GM23248 (cell line): ENCODE measurements around the gene SIGLEC15. TPM values are rescaled to one million over a fixed set of nuclear protein-coding genes. Genes with fewer than 3 reads are reported as not detected.
A peak's percentile ranks its signal among the peaks of the same experiment; 100 is the strongest.

Source experiments
- DNase-seq: peaks from one replicate; pipeline ENCODE4 v3.0.0-alpha.2; 2015
- H2AFZ ChIP-seq: fragments of 200-600 bp; sonication (generic); 2 replicates; pipeline ENCODE4 v1.6.1; 2016; ENCODE audit warnings: antibody characterized with exemption
- H3F3A ChIP-seq: fragments of 200-600 bp; sonication (generic); 2 replicates; pipeline ENCODE4 v1.6.1; 2016; ENCODE audit warnings: mild to moderate bottlenecking, antibody characterized with exemption, mixed run types; ENCODE audit not compliant: insufficient read depth
- H3K27ac ChIP-seq: fragments of 200-600 bp; sonication (generic); 2 replicates; pipeline ENCODE4 v1.5.1; 2016; ENCODE audit warnings: mild to moderate bottlenecking
- H3K27me3 ChIP-seq: fragments of 200-600 bp; sonication (generic); replicated peaks from 2 replicates; pipeline ENCODE4 v1.6.1; 2016; ENCODE audit warnings: mild to moderate bottlenecking; ENCODE audit not compliant: insufficient read depth
- H3K36me3 ChIP-seq: fragments of 200-600 bp; sonication (generic); 2 replicates; pipeline ENCODE4 v1.6.1; 2016; ENCODE audit warnings: low read depth, mild to moderate bottlenecking
- H3K4me1 ChIP-seq: fragments of 200-600 bp; sonication (generic); 2 replicates; pipeline ENCODE4 v1.6.1; 2016; ENCODE audit warnings: mild to moderate bottlenecking; ENCODE audit not compliant: insufficient read depth
- H3K4me2 ChIP-seq: fragments of 200-600 bp; sonication (generic); one replicate; pipeline ENCODE4 v1.6.1; 2016; ENCODE audit warnings: mild to moderate bottlenecking; ENCODE audit not compliant: unreplicated experiment
- H3K4me3 ChIP-seq: fragments of 200-600 bp; sonication (generic); 2 replicates; pipeline ENCODE4 v1.5.1; 2016; ENCODE audit warnings: mild to moderate bottlenecking
- H3K79me2 ChIP-seq: fragments of 200-600 bp; sonication (generic); 2 replicates; pipeline ENCODE4 v1.6.1; 2016; ENCODE audit warnings: mild to moderate bottlenecking; ENCODE audit not compliant: insufficient read depth
- H3K9ac ChIP-seq: fragments of 200-600 bp; sonication (generic); 2 replicates; pipeline ENCODE4 v1.6.1; 2016; ENCODE audit warnings: mild to moderate bottlenecking
- H3K9me2 ChIP-seq: fragments of 200-600 bp; sonication (generic); 2 replicates; pipeline ENCODE4 v1.6.1; 2016; ENCODE audit warnings: mixed run types, mild to moderate bottlenecking, moderate library complexity; ENCODE audit not compliant: insufficient read depth
- H3K9me3 ChIP-seq: fragments of 200-600 bp; sonication (generic); one replicate; pipeline ENCODE4 v1.6.1; 2017; ENCODE audit warnings: low read depth
- H4K20me1 ChIP-seq: fragments of 200-600 bp; sonication (generic); 2 replicates; pipeline ENCODE4 v1.6.0; 2016; ENCODE audit not compliant: insufficient read depth
- EZH2 ChIP-seq: fragments of 200-600 bp; sonication (generic); IDR thresholded peaks from 2 replicates; pipeline ENCODE4 v1.6.1; 2018; ENCODE audit warnings: antibody characterized with exemption, mild to moderate bottlenecking; ENCODE audit not compliant: insufficient read depth, poor library complexity, severe bottlenecking
- EZH2phosphoT487 ChIP-seq: fragments of 200-600 bp; sonication (generic); IDR thresholded peaks from 2 replicates; pipeline ENCODE4 v1.6.1; 2018; ENCODE audit warnings: antibody characterized with exemption, moderate library complexity, mild to moderate bottlenecking, low read depth; ENCODE audit not compliant: insufficient read depth
- WGBS, 2 experiments: methylation state at CpG; one replicate each; pipeline ENCODE4 v1.1.6; 2015 to 2017; ENCODE audit warnings: low lambda C conversion rate in 2 of 2, low coverage in 1 of 2; ENCODE audit errors: missing lambda C conversion rate in 2 of 2; 5-methylcytosine and 5-hydroxymethylcytosine counted together
- in situ Hi-C: fragments of 300-500 bp; cut with MboI; formaldehyde crosslinking; loops from 2 replicates; pipeline ENCODE4 v1.15.0; 2020
- polyA plus RNA-seq: library from polyadenylated mRNA; unstranded; fragments of >200 nt; fragmentation: Nextera tagmentation; extraction: Ambion mirVana; gene quantifications from 2 replicates; pipeline ENCODE4 v1.2.1, GENCODE V29; 2016
- total RNA-seq: library from RNA; depleted of rRNA; stranded (reverse); fragments of >200 nt; shearing (Covaris generic); gene quantifications from 2 replicates; pipeline ENCODE4 v1.2.3, GENCODE V29; 2014

Gene SIGLEC15
- total and polyA plus RNA-seq, 2 experiments from 2014 or later: 0.22 to 0.69 TPM

DNA sequence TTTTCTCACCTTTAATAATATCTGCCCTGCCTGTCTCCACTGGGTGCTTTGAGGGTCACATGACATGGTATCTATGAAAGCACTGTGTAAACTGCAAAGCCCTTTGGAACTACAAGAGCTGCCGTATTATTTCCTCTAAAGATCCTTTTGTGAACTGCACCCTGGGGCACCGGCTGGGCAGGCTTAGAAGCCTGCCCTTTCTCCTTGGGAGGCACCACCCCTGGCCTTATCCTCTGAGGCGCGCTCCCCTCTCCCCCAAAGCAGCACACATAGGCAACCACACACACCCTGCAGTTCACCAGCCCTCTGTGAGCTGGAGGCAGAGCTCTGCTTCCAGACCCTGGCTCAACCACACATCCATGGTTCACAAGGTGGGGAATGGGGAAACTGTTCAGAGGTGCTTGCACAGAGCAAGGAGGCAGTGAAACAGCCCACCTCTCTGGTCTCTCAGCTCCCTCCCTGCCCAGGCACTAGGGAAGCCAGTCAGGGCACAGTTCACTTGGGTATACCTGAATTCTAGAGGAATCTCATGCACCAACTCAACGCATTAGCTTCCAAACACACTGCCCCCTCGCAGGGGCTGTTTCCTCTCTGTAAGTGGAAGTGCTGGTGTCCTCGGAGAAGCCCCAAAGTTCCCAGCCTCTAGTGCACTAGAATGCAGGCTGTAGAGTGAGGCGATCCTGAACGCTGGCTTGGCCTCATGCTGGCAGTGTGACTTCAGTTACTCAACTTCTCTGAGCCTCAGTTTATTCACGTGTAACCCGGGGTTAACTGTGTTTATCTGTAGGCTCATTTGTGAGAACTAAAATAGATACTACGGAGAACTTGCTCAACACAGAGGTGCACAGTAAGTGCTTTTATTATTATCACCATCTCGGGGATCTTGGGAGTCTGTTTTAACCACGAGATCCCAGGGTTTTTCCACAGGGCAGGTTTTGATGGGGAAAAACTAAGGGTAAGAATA lies 11.0 kb downstream of the SIGLEC15 start:
- DNase-seq: no peak
- no peaks in the 10 kb centered on the region for H3K36me3 ChIP-seq

DNA sequence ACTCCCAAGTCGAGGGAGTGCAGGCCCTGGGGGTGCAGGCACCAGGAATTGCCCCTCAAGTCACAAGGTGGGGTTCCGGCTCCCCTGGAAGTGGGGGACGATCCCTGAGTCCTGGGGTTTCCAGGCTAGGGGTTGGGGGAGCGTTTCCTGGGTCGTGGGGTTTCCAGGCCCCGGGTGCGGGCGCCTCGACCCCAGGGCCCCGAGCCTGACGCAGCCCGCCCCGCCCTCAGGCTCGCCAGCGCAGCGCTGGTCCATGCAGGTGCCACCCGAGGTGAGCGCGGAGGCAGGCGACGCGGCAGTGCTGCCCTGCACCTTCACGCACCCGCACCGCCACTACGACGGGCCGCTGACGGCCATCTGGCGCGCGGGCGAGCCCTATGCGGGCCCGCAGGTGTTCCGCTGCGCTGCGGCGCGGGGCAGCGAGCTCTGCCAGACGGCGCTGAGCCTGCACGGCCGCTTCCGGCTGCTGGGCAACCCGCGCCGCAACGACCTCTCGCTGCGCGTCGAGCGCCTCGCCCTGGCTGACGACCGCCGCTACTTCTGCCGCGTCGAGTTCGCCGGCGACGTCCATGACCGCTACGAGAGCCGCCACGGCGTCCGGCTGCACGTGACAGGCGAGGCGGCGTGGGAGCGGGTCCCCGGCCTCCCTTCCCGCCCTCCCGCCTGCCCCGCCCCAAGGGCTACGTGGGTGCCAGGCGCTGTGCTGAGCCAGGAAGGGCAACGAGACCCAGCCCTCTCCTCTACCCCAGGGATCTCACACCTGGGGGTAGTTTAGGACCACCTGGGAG lies 12.0 kb downstream of the SIGLEC15 start:
- Histone ChIP-seq H4K20me1 (no peaks in the 10 kb centered on the region), H3K27ac (no peak overlapping the region), H3K9ac (no peak overlapping the region), H2AFZ (peak overlapping the region; percentile 41), H3K79me2 (no peaks in the 10 kb centered on the region), H3K4me1 (no peaks in the 10 kb centered on the region; the same call in 1 of the 2 replicates), H3K9me3 (no peaks in the 10 kb centered on the region), H3K36me3 (no peaks in the 10 kb centered on the region), H3K9me2 (no peaks in the 10 kb centered on the region), H3K4me2 (peak overlapping the region; percentile 57), H3F3A (0 out of 2 replicates have a peak, but pooled peaks cover 5% of the 10 kb centered on the region), H3K4me3 (0 out of 2 replicates have a peak overlapping the region, but pooled peaks have one; percentile 33), H3K27me3 (no peaks in the 10 kb centered on the region)
- in situ Hi-C loops: loop anchor here (10.0 kb wide), 1 partner anchor 123 kb away; no protein-coding TSS in a partner anchor
- 13 to 14% methylated on average over 38 to 56 of the region's 84 CpGs for WGBS, 2 experiments
- TF ChIP-seq EZH2phosphoT487 (no peak), EZH2 (no peak)
- DNase-seq: peak; percentile 83

More for the DNA sequence above, 11.0 kb downstream of the SIGLEC15 start:
- Histone ChIP-seq H3F3A (0 out of 2 replicates have a peak, but pooled peaks cover 5% of the 10 kb centered on the region), H3K27ac (no peak overlapping the region), H3K9me3 (no peaks in the 10 kb centered on the region), H3K9ac (no peak overlapping the region), H3K27me3 (no peaks in the 10 kb centered on the region), H3K79me2 (no peaks in the 10 kb centered on the region), H2AFZ (no peak overlapping the region), H4K20me1 (no peaks in the 10 kb centered on the region), H3K4me3 (no peak overlapping the region), H3K4me1 (no peaks in the 10 kb centered on the region; the same call in 1 of the 2 replicates), H3K4me2 (no peak overlapping the region), H3K9me2 (no peaks in the 10 kb centered on the region)
- 84 to 89% methylated on average over 14 of the region's 14 CpGs for WGBS, 2 experiments
- in situ Hi-C loops: loop anchor here (10.0 kb wide), 1 partner anchor 122 kb away; no protein-coding TSS in a partner anchor
- TF ChIP-seq EZH2phosphoT487 (no peak), EZH2 (no peak)

- Histone ChIP-seq H3K4me3 (peak overlapping the region; percentile 30), H3K4me2 (peak overlapping the region; percentile 57), H2AFZ (peak overlapping the region; percentile 53), H3K79me2 (no peaks in the 10 kb centered on the region), H3F3A (0 out of 2 replicates have a peak, but pooled peaks cover 5% of the 10 kb centered on the region), H3K36me3 (no peaks in the 10 kb centered on the region), H3K9ac (no peak overlapping the region), H3K27ac (no peak overlapping the region), H4K20me1 (no peaks in the 10 kb centered on the region), H3K9me3 (no peaks in the 10 kb centered on the region), H3K27me3 (no peaks in the 10 kb centered on the region), H3K9me2 (no peaks in the 10 kb centered on the region), H3K4me1 (no peaks in the 10 kb centered on the region; the same call in 1 of the 2 replicates)
- TF ChIP-seq EZH2: no peak
- no peak for TF ChIP-seq EZH2phosphoT487
- DNase-seq: peak; percentile 58
- in situ Hi-C loops: loop anchor here (10.0 kb wide), 1 partner anchor 124 kb away; no protein-coding TSS in a partner anchor
- WGBS, 2 experiments: 12% methylated on average over 39 to 40 of the region's 53 CpGs
These were observed 13.0 kb downstream of the SIGLEC15 start for GRCh38 chr18:45838302-45839070.
